ENCODE results near the gene LANCL3.

DNA sequence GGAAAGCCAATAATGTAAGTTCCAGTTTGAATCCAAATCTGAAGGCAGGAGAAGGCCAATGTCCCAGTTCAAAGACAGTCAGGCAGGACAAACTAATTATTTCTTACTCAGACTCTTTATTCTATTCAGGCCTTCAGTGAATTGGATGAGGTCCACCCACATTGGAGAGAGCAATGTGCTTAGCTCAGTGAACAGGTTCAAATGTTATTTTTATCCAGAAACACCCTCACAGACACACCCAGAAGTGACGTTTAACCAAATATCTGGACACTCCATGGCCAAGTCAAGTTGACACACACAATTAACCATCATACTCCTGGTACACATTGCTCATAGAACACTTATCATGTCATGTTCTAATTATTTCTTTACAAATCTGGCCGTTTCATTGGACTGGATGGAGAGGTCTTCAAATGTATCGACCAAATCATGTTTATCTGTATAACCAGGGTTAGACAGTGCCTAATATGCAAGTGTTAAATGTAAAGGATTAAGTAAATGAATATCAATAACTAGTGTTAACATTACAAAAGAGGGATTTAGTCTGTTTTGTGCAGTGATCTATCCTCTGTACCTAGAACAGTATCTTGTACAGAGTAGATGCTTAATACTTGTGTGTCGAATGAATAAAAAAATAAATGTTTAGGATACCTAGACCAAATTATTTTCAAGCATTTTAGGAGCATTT lies 87.0 kb downstream of the LANCL3 start:
- no peak for TF ChIP-seq CTCF (IDR thresholded peaks at IDR 0.05; ENCODE audit: poor library complexity)
- TF ChIP-seq EZH2phosphoT487 (IDR thresholded peaks at IDR 0.05; ENCODE audit: low read depth, severe bottlenecking, unreplicated experiment) = no peak

All from hepatocyte (in vitro differentiated cells).